GM21723 (cell line): Measurements from ENCODE around the gene KDM6A.
"Not testable (repeated sequence)": the region's sequence is repeated elsewhere in the genome, so short reads cannot be mapped to it uniquely, and the experiment has no call there.

Experiments
- ATAC-seq: cut with Tn5 transposase; IDR thresholded peaks from one replicate; pipeline ENCODE4 v1.9.1; 2021; ENCODE audit warnings: mild to moderate bottlenecking, moderate library complexity; ENCODE audit not compliant: unreplicated experiment

KDM6A gene

DNA sequence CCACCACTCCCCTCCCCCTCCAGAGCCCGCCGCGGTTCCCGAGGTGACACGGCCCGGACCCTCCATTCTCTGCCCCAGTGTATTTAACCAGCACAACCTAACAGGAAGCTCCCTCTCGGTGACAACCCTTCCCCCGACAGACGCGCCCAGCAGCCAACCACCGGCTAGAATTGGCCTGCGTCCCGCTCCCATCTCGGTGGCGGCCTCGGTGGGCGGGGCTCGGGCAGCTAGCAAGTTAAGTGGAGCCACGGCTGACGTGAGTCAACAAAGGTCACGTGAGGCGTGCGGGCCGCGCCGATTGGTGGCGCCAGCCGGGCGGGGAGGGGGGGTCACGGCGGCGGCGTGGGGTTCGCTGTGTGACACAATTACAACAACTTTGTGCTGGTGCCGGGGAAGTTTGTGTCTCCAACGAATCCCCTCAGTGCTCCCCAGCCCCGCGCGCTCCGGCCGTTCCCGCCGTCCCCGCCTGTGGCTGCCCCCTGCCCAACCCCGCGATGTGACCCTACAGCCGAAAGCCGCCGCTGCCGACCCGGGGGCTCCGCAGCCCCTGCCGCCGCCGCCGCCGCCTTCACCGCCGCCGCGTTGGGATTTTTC is at the start of gene KDM6A:
TSS of gene KDM6A (plus strand) at position 368 of the 594 bp plus-strand sequence. CDS start 364 bp downstream, outside the sequence.
- ATAC-seq = peak; percentile 87

DNA sequence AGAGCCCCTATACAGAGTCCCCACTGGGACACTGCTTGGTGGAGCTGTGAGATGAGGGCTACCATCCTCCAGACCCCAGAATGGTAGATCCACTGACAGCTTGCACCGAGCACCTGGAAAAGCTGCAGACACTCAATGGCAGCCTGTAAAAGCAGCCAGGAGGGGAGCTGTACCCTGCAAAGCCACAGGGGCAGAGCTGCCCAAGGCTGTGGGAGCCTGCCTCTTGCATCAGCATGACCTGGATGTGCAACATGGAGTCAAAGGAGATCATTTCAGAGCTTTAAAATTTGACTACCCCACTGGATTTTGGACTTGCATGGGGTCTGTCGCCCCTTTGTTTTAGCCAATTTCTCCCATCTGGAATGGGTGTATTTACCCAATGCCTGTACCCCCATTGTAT is 49.8 kb upstream of the KDM6A start:
- not testable (repeated sequence) for ATAC-seq

DNA sequence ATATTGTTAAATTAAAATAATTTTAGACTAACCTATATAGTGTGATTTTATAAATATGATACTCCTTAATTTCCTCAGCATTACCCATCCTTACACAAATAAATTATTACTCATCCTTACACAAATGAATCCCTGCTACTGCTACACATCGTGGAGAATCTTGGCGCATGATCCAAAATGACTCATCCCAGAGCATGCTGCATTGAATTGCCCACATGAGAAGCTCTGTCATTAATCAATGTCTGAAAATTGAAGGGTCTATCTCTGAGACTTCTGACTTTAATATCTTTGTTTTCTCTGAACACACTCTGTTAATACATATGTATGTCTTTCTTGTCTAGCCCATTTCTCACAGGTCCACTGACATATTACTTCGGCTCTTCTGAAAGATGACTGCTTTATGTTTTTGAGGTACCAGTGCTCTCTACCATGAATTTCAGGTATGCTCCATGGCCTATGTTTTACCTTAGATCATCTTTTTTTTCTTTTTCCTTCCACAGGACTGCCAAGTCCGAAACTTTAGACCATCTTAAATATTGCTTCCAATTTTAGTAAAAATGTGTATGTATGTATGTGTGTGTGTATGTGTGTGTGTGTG is 44.9 kb upstream of the KDM6A start:
- no peak for ATAC-seq

DNA sequence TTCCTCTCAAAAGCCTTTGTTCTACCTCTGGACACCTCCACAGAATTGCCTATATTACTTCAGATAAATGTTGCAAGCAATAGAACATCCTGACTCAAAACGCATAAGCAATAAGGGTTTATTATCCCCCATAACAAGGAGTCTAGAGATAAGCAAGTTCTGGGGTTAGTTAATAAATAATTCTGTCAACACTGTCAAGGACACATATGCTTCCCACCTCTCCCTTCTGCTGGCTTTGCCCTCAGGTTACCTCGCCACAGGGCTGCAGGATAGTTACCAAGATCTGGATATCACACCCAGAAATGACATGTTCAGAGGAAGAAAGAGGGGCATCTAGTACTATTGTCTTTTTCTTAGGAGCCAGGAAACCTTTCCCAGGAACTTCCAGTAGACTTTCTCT is 43.2 kb upstream of the KDM6A start:
- no peak for ATAC-seq

DNA sequence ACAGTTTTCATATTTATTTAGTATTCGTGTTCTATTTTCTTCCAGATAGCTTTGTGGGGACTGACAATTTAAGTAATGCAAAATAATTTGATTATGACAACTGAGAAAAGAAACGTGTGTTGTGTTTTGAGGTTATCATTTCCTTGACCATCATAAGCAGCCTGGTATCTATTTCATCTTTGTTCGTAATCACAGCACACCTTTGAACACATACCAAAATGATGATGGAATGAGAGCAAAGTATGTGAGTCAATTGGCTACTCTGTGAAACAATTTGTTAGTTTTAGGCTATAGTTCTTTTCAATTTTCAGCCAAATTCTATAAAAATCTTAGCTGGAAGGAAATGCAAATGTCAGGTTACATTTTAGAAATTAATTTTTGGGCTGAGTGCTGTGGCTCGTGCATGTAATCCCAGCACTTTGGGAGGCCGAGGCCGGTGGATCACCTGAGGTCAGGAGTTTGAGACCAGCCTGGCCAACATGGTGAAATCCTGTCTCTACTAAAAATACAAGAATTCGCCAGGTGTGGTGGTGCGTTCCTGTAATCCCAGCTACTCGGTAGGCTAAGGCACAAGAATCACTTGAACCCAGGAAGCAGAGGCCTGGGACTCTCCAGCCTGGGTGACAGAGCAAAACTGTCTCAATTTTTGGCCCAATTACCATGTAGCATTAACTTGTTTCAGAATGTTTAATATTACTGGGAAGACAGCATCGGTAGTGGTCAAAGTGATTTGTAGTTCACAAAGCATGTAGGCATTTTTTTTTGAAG is 30.3 kb upstream of the KDM6A start:
- ATAC-seq = no peak

DNA sequence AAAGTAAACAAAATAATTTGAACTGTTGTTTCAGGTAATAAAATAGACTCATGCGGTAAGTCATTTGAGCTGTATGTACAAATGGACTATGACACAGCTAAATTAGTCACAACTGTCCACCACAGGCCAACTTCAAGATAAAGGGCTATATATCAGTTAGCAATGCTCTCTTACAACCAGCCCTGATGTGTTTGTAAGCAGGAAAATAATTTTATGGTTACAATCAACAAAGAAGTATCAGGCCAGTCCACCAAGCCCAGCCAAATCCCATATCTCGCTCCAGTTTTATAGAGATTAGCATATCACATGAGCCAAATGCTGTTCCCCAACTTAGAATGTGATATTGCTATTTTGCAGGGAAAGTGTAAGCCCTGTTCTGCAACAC is 29.7 kb upstream of the KDM6A start:
- no peak for ATAC-seq

DNA sequence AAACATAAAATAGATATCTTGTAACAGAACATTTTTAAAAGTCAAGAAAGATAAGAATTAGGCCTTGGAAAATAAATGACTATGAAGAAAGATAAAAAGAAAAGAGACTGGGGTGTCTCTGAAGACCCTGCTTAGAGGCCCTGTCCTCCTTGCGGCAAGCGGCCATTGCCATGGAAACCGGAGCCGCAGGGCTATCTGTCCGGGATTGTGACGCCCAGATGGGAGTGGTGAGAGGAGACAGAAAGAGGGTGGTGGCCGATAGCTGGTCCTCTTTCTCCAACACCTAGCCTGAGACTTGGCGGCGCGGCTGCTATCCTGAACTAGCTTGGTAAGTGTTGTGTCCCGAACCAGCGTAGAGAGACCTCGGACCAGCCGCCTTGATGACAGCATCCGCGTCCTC is 29.2 kb upstream of the KDM6A start, which contains the start of gene DUSP21:
TSS of gene DUSP21 (plus strand) at position 269 of the 400 bp plus-strand sequence. CDS start at position 381, 112 bp downstream.
- ATAC-seq = no peak

DNA sequence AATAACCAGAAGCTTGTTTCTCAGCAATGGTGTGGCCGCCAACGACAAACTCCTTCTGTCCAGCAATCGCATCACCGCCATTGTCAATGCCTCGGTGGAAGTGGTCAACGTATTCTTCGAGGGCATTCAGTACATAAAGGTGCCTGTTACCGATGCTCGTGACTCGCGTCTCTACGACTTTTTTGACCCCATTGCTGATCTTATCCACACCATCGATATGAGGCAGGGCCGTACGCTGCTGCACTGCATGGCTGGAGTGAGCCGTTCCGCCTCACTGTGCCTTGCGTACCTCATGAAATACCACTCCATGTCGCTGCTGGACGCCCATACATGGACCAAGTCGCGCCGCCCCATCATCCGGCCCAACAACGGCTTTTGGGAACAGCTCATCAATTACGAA is 28.8 kb upstream of the KDM6A start:
- no peak for ATAC-seq

DNA sequence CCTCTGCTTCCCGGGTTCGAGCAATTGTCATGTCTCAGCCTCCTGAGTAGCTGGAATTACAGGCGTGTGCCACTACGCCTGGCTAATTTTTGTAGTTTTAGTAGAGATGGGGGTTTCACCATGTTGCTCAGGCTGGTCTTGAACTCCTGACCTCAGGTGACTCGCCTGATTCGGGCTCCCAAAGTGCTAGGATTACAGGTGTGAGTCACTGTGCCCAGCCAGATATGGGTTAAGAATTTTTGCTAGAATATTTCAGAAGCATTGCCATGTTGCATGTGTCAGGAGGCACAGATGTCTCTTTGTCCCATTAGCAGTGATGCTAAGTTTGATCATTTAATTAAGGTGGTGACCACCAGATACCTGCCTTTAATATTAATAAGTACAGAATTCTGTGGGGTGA is 22.1 kb upstream of the KDM6A start:
- ATAC-seq = not testable (repeated sequence)

DNA sequence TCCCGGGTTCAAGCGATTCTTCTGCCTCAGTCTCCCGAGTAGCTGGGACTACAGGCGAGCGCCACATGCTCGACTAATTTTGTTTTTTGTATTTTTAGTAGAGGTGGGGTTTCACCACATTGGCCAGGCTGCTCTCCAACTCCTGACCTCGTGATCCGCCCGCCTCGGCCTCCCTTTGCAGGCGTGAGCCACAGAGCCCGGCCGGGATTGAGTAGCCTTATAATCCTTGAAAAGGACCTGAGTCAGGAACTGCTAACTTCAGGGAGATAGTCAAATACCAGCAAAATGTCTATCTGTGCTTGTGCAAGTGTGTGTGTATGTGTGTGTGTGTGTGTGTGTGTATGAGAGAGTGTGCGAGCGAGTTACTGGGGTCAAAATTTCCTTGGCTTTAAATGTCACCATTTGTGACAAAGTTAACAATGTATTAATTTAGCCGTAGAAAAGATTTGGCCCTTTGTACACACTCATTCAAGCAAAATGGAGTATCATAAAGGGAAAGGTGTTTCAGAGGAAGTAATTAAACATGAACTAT is 1.8 kb upstream of the KDM6A start:
- no peak for ATAC-seq

DNA sequence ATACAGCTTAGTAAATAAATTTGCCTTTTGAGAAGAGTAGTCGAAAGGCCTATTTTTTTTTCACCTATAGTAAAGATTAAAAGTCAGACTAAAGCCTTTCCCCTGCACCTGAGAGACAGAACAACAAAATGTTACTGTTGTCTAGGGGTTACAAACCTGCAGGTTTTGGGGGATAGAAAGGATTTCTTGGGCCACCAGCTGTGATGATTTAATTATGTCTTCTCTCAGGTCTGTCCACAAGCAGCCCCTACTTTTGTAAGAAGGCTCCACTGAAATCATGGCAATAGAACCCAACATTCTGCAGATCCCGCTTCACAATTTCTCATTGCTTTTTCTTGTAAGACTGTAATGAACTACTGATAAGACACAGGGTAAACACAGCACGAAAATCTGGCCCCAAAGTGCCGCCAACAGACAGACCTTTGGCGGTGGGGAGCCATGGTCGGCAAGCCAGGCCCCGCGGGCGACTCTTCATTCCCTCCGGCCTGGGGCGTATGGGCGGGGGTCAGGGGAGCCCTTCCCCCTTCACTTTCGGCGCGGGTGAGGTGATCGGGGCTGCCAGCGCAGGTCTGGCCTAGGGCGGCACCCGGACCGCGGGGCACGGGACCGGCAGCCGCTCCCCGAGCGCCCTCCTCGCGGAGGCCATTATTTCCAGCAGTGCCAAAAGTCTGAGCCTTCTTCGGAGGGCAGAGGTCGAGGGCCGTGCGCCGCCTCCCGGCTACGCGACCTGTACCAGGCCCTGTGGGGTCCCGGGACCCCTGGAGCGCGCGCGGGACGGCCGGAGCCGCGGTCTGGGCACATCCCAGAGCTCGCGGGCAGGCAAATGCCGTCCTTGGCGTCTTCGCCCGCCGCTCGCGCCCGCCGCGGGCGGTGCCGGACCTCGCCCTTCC is 812 bp upstream of the KDM6A start:
- peak; percentile 28 for ATAC-seq

DNA sequence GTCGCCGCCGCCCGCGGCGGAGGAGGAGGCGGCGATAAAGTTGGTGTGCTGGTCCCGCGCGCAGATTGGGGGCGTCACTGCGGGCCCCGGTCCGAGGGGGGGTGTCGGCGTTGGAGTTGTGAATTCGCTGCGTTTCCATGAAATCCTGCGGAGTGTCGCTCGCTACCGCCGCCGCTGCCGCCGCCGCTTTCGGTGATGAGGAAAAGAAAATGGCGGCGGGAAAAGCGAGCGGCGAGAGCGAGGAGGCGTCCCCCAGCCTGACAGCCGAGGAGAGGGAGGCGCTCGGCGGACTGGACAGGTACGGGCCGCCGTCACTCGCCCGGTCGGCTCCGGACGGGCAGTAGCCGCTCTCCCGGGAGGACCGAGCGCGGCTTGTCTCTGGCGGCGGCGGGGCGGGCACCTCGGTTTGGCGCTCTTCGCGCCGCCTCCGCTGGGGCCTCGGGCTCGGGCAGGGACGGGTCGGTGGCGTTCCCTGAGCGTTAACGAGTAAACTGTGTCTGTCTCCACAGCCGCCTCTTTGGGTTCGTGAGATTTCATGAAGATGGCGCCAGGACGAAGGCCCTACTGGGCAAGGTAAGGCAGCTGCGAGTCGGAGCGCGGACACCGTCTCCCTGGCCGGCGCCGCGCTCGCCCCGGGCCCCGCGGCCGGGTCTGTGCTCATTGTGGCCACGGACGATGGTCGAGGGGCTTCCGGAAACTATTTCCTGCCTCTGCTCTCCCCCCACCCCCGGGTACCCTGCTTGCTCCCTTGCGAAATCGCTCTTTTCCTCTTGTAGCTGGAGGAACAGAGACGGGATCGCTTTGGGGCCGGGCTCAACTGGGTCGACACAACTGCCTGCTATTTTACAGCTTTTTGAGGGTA is 658 bp downstream of the KDM6A start:
- ATAC-seq = peak; percentile 22

DNA sequence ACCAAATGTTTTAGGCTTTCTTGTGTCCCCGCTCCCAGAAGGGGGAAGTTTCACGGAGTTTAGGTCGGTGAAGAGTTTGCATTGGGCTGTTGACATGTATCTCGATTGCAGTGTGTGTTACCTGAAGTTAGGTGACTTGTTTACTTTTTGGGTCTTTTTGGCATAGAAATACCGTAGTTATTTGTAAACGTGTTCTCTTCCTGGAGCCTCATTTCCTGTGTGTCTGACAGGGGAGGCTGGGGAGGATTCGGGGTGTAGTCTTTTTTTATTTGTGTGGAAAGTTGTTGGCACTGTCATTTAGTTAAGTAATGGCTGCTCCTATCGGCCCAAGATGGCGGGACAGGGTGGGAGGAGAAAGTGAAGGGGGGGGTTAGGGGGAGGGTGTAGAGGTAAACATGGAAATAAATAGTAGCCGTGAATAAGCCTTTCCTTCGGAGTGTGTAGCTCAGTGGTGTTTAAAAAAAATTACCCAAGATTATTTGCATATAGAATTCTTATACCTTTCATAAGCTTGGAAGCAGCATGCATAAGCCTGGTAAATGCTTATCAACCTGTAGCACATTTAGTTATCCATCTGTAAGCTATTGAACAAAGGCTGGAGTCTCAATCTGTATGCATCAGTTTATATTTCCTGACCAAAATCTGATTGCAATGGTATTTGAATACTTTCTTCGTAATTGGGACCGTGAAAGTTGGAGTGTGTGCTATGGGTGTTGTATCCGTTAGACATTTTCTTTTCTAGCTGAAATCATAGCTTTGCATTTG is 1.6 kb downstream of the KDM6A start:
- ATAC-seq = no peak

DNA sequence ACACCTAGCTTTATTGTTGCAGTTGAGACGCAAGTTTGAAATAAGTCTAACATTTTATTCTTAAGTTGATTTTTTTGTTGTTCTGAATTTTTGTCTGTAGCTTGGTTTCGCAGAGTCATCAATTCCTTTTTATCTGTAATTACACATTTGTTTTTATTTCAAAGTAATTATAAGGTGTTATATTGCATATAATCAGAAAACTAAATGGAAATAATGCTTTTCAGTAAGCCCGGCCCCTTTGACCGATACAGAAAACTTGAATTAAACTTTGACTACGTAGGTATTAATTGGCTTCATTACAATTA is 2.1 kb downstream of the KDM6A start:
- ATAC-seq = no peak

DNA sequence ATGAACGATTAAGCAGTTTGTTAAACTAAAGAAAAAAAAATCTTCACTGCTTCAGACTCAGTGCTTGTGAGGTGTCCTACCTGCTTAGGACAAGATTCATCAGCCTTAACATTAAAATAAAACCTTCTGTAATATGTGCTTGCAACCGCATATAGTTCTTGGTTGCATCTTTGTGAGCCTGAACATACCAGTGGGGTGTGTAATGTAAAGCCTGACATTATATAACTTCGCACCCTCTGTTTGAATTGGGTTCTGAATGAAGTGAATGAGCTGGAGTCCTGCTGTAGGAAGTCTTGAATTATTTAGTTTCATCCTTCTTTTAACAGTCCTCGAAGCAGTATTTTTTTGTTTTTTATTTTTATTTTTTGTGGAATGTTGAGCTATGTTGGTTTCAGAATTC is 3.1 kb downstream of the KDM6A start:
- ATAC-seq = no peak

DNA sequence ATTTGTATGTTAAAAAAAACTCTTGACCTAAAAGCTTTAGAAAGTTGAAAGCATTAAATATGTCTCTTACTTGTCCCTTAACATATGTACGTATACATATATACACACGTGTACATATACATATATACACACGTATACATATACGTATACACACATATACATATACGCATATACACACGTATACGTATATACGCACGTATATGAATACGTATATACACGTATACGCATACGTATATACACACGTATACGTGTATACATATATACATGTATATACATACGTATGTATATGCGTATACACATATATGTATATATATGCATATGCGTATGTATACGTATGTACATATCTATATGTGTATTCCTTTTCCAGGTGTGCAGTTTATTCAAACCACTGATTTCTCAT is 3.8 kb downstream of the KDM6A start:
- no peak for ATAC-seq

DNA sequence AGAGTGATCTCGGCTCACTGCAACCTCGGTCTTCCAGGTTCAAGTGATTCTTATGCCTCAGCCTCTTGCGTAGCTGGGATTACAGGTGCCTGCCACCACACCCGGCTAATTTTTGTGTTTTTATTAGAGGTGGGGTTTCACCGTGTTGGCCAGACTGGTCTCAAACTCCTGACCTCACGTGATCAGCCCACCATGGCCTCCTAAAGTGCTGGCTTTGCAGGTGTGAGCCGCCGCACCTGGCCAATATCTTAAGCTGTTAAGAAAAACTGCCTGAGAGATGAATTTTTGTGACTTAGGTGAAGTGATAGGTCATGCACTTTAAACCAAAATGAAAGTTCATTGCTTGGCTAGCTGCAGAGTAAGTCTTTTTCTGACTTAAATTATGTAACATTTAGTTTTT is 5.8 kb downstream of the KDM6A start:
- no peak for ATAC-seq

DNA sequence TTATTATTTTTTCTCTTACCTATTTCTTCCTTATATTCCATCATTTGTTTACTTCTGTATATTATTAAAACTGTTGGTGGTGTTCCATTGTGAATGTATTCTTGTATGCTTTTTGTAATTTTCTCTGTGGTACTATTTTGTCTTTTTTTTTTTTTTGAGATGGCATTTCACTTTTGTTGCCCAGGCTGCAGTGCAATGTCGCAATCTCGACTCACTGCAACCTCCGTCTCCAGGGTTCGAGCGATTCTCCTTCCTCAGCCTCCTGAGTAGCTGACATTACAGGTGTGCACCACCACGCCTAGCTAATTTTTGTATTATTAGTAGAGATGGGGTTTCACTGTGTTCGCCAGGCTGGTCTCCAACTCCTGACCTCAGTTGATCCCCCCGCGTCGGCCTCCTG is 8.6 kb downstream of the KDM6A start:
- ATAC-seq = no peak

DNA sequence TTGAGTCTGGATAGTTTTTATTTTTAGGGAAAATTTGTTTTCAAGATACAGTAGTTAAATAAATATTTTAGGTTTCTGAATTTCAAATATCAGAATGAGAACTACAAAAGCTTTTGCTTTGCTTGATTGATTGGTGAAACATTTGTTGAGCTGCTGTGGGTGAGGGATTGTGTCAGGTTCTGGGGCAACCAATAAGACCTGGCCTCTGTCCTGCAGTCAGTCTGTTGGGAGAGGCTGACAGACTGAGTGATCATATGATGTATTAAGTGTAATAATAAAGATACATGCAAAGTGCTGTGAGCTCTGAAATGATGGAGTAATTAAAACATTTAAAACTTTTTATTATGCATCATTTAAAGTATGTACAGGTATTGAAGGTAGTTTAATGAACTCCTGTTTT is 9.6 kb downstream of the KDM6A start:
- ATAC-seq = no peak
